GM12801 (cell line): ENCODE results near the gene OARD1.

Source experiments
- TF ChIP-seq, protein P1 (sequence below): IDR thresholded peaks from one replicate; pipeline ENCODE4 v1.5.1; 2011; ENCODE audit warnings: control low read depth; ENCODE audit not compliant: insufficient read length; ENCODE audit errors: extremely low read depth

OARD1 gene

DNA sequence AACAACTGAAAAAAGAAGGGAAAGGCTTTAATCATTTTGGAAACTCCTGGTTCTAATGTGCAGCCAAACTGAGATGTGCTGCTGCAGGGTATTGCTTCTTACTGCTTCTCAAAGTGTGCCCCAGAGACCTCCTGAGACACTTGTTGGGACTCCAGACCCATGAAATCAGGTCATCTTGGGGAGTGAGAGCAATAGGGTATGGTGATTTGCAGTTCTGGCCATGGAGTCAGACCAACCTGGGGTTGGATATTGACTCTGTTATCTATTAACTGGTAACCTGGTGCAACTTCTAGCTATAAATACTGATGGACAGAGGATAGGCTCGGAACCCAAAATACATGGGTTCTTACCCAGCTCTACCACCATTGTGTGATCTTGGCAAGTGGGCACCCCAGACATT lies 26.1 kb downstream of the OARD1 start:
- TF ChIP-seq, protein P1, sequence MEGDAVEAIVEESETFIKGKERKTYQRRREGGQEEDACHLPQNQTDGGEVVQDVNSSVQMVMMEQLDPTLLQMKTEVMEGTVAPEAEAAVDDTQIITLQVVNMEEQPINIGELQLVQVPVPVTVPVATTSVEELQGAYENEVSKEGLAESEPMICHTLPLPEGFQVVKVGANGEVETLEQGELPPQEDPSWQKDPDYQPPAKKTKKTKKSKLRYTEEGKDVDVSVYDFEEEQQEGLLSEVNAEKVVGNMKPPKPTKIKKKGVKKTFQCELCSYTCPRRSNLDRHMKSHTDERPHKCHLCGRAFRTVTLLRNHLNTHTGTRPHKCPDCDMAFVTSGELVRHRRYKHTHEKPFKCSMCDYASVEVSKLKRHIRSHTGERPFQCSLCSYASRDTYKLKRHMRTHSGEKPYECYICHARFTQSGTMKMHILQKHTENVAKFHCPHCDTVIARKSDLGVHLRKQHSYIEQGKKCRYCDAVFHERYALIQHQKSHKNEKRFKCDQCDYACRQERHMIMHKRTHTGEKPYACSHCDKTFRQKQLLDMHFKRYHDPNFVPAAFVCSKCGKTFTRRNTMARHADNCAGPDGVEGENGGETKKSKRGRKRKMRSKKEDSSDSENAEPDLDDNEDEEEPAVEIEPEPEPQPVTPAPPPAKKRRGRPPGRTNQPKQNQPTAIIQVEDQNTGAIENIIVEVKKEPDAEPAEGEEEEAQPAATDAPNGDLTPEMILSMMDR: no peak

DNA sequence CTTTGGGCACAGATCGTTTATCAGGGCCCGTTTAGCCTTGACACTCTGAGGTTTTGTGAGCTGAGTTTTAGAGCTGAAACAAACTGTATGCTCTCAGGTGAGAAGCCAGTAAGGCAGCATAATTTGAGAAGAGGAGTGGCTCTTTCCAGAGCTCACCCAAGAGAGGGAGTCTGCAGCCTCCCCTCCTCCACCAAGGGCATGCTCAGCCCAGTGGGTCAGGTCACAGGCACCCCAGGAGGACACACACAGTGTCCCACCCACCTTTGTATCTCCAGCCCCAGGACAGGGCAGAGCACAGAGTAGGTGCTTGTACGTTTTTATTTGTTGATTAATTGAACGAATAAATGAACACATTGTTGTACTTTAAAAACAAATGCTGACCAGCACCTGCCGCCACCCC lies 26.5 kb downstream of the OARD1 start:
- TF ChIP-seq, protein P1: no peak

DNA sequence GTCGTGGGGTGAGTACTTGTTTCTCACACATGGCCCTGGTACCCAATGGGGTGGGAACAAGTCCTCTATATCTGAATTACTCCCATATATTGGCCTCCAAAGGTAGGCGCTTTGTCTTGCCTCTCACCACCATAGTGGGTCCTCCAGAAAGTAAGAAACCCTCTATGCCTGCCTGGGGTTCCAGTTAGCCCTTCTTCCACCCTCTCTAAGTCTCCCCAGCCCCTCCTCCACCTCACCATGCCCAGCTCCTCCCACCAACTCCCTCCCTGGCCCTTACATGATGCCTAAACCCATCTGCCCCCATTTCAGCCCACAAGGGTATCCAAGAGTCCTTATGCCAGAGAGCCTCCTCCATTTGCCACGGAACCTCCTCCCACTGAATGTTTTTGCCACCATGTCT lies 29.0 kb downstream of the OARD1 start:
- TF ChIP-seq, protein P1: no peak

DNA sequence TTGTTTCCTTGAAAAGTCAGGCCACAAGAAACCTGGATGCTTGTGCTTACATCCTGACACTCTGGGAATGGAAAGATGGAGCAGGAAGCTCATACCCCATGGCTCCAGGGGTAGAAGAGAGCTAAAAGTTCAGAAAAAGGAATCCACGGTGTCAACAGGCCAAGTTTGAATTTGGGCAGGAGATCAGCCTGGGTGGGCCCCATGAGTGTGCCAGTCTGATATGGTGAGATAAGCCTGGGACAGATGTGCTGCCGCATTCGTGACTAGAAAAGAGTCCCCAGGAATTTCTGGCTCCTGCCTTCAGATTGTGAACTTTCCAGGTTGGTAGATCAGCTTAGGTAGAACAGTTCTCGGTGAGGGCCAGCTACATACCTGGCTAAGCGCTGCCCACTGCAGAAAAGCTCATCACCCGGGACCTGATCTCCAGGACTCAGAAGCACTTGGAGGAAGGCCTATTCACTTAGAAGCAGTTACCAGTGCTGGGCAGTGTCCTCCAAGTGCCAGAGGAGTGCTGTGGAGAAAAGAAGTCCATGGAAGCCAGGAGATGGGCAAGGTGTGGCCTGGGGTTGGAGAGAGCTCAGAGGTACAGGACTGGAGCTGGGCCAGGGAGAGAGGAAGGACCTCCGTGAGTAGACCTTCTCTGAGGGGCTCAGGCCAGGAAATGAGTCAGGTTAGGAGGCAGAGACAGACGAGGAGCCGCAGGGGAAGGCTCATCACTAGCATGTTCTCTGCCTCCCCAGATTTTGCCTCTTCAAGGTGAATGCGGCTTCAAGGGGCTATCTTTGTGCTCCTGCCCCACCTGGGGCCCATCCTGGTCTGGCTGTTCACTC lies 29.7 kb downstream of the OARD1 start, which contains the start of gene TSPO2:
Gene TSPO2, plus strand, starts transcription at position 242 of the 830 bp plus-strand sequence. Its CDS starts 519 bp downstream, at position 761.
- TF ChIP-seq, protein P1: no peak

DNA sequence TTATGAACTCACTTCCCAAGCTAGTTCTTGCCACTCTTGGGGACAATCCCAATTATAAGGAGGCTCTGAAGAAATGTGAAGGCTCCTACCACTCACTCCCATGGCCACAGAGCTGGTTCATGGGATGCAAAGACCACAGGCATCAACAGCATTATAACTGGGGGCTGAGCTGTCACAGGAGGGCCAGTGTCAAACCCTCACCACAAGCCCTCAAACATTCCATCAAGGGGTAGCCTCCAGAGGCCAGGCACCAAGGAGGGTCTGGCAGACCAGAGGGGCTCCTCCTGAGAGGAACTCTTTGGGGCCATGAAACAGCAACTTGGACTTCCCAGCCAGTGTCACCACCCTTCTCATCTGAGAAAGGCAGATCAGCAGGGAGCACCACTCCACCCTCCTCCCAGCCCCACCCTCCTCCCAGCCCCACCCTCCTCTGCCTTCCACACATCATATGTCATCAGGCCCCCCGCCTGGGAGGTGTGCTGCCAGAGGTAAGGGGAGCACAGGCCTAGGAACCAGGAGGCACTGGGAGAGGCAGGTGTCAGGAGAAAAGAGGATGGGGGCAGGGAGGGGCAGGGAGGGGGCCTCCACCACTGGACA lies 31.1 kb downstream of the OARD1 start:
- TF ChIP-seq, protein P1: no peak

DNA sequence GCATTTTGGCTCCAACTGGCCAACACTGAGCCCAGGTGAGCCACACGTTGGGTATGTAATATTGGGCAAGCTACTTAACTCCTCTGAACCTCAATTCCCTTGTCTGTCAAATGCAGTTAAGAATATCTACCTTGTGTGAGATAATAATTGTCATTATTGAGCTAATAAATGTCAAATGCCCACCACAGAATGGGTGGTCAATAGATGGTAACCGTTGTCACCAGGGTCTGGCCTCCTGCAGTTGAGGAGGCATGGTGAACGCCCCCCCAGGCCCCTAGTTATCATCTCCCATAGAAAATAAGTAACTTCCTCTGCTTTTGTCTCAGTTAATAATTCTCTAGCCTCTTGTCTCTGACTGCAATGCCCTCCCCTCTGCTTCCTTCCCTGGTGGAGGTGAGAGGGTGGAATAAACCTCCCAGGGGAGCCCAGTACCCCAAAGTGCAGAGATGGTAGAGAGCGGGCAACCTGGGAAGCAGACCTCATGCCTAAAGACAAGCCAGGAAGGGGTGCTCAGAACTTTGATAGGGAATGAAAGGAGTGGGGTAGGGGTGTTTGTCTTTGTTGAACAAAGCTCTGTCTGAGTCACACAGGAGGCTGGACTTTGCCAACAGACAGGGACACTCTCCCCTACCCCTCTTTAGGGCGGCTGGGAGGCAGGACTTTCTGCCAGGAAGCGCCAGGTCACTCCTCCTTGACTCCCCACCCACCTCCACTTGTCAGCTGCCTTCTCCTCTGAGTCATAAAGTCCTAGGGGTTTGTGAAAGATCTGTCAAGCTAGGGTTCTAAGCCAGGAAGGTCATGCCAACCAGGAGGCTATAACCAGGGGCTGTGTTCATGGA lies 31.8 kb downstream of the OARD1 start:
- TF ChIP-seq, protein P1: no peak
